ENCODE results near the gene CAMK2B. TPM values are rescaled to one million over a fixed set of nuclear protein-coding genes. Genes with fewer than 3 reads are reported as not detected.
"Not testable (repeated sequence)": the region's sequence is repeated elsewhere in the genome, so short reads cannot be mapped to it uniquely, and the experiment has no call there.

The CAMK2B gene
- polyA plus RNA-seq, 3 donors, result 2.9 to 3.6 (median 3.3) TPM

GRCh38 chr7:44217223-44217714 is 108.1 kb downstream of the CAMK2B start:
- no peak for DNase-seq

- DNase-seq, result no peak
Measured at GRCh38 chr7:44216521-44217222, 108.7 kb downstream of the CAMK2B start.

DNA sequence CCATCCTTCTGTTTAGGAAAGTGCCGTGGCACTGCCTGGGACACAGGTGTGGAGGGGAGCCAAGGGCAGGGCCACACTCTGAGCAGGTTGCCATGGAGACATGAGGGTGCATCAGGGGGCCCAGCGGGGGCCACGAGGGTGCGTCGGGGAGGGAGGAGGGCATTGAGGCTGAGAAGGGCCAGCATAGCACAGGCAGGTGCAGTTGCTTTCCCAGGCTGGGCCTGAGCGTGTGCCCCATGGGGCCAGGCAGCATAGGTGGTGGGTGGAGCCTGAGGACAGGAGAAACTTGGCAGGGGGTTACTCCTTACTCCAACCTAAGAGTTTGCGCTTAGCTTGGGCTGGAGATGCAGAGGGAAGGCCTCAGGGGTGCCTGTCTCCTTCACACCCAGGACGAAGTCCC is 109.4 kb downstream of the CAMK2B start:
- DNase-seq, result no peak

DNA sequence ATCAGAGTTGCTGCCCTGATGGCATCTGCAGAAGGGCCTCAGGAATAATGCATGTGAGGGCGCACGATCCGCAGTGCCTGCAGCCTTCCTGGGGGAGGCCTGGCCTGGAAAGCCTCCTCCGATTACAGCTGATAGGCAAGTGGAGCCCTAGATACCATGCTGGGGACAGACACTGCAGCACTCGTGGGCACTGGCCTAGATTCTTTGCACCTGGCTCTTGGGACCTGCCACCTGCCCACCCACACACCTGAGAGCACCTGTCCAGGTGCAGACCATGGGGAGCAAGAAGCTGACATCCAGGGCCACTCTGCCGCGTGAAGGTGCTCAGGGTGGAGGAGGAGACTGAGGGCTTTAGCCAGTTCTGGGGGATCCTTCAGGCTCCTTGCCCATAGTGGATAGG is 109.9 kb downstream of the CAMK2B start:
- no peak for DNase-seq

GRCh38 chr7:44213877-44214388 is 111.5 kb downstream of the CAMK2B start:
- DNase-seq, result no peak

- DNase-seq, result no peak
Measured at GRCh38 chr7:44213206-44213876, 112.1 kb downstream of the CAMK2B start.

GRCh38 chr7:44212581-44213184 is 112.7 kb downstream of the CAMK2B start:
- DNase-seq, result no peak

DNA sequence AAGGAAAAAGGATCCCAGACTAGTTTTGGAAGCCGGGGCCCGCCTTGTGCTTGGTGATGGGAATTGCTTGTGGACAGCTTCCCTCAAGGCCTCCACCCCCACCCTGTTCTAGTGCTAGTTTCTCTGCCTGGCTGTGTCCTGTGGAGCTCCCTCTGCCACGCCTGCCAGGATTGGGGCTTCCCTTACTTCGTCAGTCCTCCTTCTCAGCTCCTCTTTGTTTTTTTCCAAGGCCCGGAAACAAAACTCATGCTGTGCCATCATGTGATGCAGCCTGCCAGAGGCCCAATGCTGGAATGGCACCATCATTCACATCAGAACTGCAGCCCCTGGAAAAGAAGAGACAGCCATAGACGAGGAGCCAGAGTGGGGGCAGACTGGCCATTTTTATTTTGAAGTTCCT is 113.4 kb downstream of the CAMK2B start:
- DNase-seq, result no peak

DNA sequence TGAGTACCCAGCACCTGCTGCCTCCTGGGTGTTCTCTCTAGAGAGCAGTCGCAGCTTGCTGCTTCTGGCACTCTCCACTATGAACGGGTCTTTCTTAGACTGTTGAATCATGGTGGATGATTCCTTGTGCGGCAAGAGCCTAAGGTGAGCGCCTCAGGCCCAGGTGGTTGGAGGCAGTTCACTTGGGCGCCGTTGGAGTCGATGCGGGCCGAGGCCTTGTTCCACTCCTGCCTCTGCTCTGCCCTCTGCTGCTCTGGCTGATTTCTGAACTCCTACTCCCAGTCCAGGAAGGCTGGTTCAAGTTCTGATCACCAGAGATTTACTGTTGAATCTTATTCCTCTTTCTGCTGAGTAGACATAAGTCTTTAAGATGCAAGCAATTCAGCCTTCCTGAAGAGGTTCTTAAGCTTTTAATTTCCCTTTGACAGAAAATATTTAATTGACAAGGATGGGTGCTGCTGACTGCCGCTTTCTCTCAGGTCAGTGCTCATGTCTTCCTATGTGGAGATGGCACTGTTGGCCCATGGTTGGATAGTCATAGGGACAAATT is 114.2 kb downstream of the CAMK2B start:
- no peak for DNase-seq

DNA sequence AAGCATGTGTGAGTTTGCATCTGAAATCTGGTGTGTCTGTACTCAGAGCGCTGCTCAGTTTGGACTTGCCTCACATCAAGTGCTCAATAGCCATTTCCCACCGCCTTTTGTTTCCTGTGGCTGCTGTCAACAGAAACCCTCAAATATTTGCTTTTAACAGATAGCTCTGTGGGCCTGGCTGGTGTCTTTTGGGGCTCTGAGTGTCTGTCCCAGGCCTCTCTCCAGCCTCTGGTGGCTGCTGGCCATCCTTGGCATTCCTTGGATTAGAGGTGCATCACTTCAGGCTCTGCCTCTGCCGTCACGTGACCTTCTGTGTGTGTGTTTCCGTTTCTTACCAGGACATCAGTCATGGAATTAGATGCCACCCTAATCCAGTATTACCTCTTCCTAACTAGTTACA is 115.3 kb downstream of the CAMK2B start:
- DNase-seq, result no peak

DNA sequence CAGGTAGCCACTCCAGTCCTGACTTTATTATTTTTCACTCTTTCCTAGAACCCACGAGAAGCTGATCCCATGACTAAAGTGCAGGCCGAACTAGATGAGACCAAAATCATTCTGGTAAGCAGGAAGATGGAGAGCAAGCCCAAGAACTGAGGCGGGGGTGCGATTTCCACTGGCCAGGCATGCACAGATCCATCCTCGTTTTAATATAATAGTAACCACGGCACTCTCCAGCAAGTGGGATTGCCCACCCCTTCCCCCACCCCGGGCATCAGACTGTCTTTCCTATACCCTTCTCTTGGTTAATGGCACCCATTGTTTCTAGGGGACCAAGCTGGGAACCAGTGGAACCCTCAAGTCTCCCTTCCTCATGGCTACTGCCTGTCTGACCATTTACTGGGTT is 117.3 kb downstream of the CAMK2B start:
- DNase-seq, result no peak

GRCh38 chr7:44206008-44206407 is 119.4 kb downstream of the CAMK2B start:
- no peak for DNase-seq

DNA sequence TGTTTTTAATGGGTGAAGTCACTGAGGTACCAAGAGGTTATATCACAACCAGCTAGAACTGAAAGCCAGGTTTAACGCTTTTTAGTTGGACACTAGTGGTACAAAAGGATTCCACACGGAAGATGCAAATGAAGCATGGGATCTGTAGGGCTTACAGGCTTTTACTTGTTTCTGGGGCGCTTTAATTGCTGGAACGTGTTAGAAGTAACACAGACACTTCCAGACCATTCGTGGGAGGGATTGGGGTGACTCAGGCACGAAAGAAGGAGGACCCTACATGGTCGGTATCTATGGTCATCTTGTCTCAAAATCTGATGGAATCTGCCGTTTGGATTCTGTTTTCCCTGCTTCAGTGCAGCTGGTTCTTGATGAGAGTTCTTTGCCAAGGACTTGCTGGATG is 123.6 kb downstream of the CAMK2B start:
- DNase-seq, result no peak

DNA sequence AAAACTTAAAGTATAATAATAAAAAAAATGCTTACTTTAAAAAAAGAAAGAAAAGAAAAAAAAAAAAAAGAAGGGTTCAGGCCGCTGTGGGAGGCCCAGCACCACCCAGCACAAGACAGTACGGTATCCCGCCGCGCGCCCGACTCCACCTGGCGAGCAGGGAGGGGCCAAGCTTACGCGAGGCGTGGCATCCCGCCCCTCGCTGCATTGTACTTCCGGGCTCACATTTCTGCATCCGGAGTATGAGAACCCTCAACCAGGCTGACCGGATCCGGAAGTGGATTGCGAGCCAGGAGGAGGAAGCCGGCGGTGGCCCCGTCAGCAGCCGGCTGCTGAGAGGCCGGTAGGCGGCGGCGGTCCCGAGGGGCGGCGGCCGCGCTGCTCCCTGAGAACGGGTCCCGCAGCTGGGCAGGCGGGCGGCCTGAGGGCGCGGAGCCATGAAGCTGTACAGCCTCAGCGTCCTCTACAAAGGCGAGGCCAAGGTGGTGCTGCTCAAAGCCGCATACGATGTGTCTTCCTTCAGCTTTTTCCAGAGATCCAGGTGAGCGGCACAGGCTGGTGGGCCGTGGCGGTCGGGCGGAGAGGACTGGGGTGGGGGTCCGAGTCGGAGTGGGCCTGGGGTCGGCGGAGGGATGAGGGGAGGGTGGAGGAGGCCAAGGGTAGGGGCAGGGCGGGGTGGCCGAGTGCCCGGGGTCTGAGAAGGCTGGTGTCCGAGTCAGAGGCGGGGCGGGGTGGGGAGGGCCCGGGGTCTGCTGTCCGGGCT is 124.5 kb downstream of the CAMK2B start, which contains the start of gene YKT6:
Gene YKT6 (plus strand): TSS at position 280 of the 763 bp plus-strand sequence. CDS start 158 bp downstream, at position 438.
- peak; percentile 96 for DNase-seq

- DNase-seq, result not testable (repeated sequence)
Measured at GRCh38 chr7:44200163-44200562, 125.2 kb downstream of the CAMK2B start.

DNA sequence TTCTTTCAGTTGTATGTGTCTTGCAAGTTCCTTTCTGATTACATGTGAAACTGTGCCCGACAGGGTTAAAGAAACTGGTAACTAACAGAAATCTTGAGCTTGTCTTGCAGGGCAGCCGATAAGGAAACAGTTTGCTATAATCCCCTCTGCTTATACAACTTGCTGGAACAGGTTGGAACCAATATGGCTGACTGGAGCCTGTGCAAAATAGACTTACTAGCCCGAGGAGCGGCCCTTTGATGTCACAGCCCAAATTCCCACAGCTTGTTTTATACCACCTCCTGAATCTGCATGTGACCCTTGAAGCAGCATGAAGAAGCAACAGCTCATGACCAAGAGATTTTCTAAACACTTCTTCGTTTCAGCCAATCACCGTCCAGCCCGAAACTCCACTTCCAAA is 127.9 kb downstream of the CAMK2B start:
- DNase-seq, result no peak

- peak; percentile 43 for DNase-seq
Measured at GRCh38 chr7:44196450-44196872, 128.9 kb downstream of the CAMK2B start.

DNA sequence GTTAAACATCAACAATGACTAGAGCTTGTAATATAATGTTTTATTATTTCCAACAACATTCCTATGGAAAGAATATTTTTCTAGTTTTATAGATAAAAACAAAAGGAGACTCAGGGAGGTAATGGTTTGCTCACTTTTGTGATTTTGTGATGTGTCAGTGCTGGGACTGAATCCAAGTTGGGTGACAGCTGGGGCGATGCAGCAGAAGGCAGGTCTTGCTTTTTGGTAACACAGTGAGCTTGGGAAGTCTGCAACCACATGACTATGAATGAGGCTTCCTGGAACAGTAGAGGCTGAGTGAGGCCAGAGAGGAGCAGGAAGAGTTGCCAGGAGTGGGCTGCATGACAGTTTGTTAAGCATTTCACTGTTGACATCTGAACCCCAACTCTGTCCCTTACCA is 129.5 kb downstream of the CAMK2B start:
- DNase-seq, result no peak

DNA sequence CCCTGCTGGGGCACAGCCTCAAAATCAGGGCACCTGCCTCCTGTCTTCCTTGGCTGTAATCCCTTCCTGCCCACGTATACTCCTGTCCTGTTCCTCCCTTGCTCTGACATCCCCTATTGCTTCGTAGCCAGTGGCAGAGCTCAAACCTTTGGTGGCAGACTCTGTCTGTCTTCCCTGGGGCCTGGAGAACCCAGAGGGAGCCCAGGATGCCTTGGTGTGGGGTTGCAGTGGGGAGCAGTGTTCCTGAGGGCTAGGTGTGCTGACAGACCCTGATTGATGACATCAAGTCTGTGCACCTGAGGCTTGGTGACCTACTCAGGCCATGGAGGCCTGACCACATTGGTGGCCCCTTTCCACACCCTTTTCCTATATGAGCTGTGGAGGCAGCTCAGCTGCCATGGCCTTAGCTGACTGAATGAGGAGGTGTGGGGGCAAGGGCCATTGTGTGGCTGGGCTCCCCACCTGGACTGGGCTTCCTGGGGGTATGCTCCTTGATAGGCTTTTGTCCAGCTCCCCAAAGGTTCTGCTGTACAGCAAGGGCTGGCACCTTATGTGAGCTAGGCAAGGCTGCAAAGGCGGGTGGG is 130.7 kb downstream of the CAMK2B start:
- no peak for DNase-seq

DNA sequence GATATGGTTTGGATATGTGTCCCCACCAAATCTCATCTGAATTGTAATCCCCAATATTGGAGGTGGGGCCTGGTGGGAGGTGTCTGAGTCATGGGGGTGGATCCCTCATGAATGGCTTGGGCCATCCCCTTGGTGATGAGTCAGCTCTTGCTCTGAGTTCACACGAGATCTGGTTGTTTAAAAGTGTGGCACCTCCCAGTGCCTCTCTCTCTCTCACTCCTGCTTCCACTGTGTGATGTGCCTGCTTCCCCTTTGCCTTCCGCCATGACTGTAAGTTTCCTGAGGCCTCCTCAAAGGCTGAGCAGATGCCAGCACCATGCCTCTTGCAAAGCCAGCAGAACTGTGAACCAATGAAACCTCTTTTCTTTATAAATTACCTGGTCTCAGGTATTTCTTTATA is 131.3 kb downstream of the CAMK2B start:
- DNase-seq, result no peak

Data from renal pelvis (tissue), 4 donors.